ENCODE results near the gene CES4A. TPM values are rescaled to one million over a fixed set of nuclear protein-coding genes. Genes with fewer than 3 reads are reported as not detected.
"Not testable (repeated sequence)": the region's sequence is repeated elsewhere in the genome, so short reads cannot be mapped to it uniquely, and the experiment has no call there.

Gene CES4A
- total RNA-seq, 1 donor from 2014 or later: 0.11 TPM

DNA sequence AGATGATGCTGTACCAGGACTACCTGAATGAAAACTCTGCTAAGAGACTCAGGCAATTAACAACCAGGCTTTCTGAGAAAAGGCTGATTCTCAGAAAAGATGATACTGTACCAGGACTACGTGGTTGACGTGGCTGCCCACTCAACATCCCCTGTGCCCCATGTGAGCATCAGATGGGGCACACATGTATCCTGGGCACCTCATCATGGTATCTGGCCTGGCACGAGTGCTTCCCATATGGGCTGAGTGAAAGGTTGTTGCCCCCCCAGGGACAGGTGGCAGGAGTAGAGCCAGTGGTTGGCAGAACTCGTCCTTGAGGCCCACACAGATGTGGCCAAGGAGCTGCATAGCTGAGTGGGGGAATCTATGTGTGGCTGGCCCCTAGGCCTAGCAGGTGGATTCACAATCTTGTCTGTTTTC, 3.5 kb upstream of the CES4A start:
- intact Hi-C loops (cut with DNase I): no loop called here
- no peaks in the 10 kb centered on the region for H3K9me3 ChIP-seq
- H3K36me3 ChIP-seq: no peaks in the 10 kb centered on the region
- DNase-seq (ENCODE audit: low spot score in 2 of 2): no peak
- no peak overlapping the region for H3K27ac ChIP-seq
- no peaks in the 10 kb centered on the region for H3K27me3 ChIP-seq
- no peak overlapping the region for H3K4me3 ChIP-seq
- no peak for TF ChIP-seq CTCF (IDR thresholded peaks at IDR 0.05)
- H3K4me1 ChIP-seq: no peaks in the 10 kb centered on the region

DNA sequence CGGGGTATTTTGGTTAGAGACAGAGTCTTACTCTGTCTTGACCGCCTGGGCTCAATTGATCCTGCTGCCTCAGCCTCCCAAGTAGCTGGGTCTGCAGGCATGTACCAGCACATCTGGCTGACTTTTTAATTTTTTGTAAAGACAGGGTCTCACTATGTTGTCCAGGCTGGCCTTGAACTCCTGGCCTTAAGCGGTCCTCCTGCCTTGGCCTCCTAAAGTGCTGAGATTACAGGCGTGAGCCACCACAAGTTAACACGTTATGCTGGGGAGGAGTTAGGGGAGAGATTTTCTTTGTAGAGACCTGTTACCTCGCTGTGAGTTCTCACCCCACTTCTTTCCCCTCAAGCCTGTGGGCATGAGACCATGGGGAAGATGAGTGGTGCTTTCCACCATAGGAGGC, 1.8 kb upstream of the CES4A start:
- no peak for TF ChIP-seq CTCF (IDR thresholded peaks at IDR 0.05)
- Histone ChIP-seq H3K4me3 (no peak overlapping the region), H3K9me3 (no peaks in the 10 kb centered on the region), H3K27ac (no peak overlapping the region), H3K27me3 (no peaks in the 10 kb centered on the region), H3K36me3 (no peaks in the 10 kb centered on the region), H3K4me1 (no peaks in the 10 kb centered on the region)
- no peak for DNase-seq (ENCODE audit: low spot score in 2 of 2)
- intact Hi-C loops (cut with DNase I): no loop called here

DNA sequence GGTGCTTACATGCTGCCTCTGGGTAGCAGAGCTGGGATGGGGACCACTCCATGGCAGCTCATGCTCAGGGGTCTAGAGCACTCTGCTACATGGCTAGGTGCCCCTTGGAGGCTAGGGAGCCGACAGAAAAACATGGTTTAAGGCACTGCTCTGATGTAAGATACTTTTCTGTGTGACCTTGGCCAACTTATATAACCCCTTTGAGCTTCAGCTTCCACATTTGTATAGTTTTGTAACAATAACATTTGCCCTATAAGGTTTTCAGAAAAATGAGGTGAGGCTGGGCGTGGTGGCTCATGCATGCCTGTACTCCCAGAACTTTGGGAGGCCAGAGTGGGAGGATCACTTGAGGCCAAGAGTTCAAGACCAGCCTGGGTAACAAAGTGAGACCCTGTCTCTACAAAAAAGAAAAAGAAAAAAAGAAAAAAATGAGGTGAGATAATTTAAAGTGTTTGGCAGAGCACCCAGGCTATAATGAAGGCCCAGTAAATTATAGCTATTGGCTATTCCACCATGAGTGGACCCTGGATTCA, 3.2 kb downstream of the CES4A start:
- no peak overlapping the region for H3K4me3 ChIP-seq
- TF ChIP-seq CTCF (IDR thresholded peaks at IDR 0.05): no peak
- DNase-seq (ENCODE audit: low spot score in 2 of 2): no peak
- H3K4me1 ChIP-seq: peaks cover 1 to 5% of the 10 kb centered on the region in 2 donors
- no peak overlapping the region for H3K27ac ChIP-seq
- H3K9me3 ChIP-seq: no peaks in the 10 kb centered on the region
- no peaks in the 10 kb centered on the region for H3K36me3 ChIP-seq
- H3K27me3 ChIP-seq: no peaks in the 10 kb centered on the region
- intact Hi-C loops (cut with DNase I): no loop called here

- DNase-seq (ENCODE audit: low spot score in 2 of 2); H3K36me3 ChIP-seq; H3K4me3 ChIP-seq; H3K27me3 ChIP-seq; H3K9me3 ChIP-seq; intact Hi-C loops (cut with DNase I); H3K27ac ChIP-seq: not testable (repeated sequence)
- peaks cover 4 to 16% of the 10 kb centered on the region in 2 donors for H3K4me1 ChIP-seq
Observed at GRCh38 chr16:66993558-66993957, 5.2 kb downstream of the CES4A start.

GRCh38 chr16:66996324-66996982, 8.1 kb downstream of the CES4A start:
- Histone ChIP-seq H3K9me3 (no peaks in the 10 kb centered on the region), H3K27ac (peak overlapping the region; percentile 79 to 87), H3K4me3 (no peak overlapping the region), H3K27me3 (no peaks in the 10 kb centered on the region), H3K36me3 (no peaks in the 10 kb centered on the region), H3K4me1 (peaks cover 4 to 26% of the 10 kb centered on the region in 2 donors)
- DNase-seq (ENCODE audit: low spot score in 2 of 2): peak; percentile 43 to 94
- no peak for TF ChIP-seq CTCF (IDR thresholded peaks at IDR 0.05)
- intact Hi-C loops (cut with DNase I): loop anchor here (1.0 to 5.0 kb wide), 3 partner anchors 18 to 161 kb away; partner anchors contain the start of genes CBFB, FBXL8 and TRADD

- intact Hi-C loops (cut with DNase I): loop anchor here (1.0 to 5.0 kb wide), 3 partner anchors 17 to 160 kb away; partner anchors contain the start of genes CBFB, FBXL8 and TRADD
- peak overlapping the region; percentile 79 to 87 for H3K27ac ChIP-seq
- no peak for TF ChIP-seq CTCF (IDR thresholded peaks at IDR 0.05)
- no peak for DNase-seq (ENCODE audit: low spot score in 2 of 2)
- no peaks in the 10 kb centered on the region for H3K9me3 ChIP-seq
- H3K4me3 ChIP-seq: no peak overlapping the region
- no peaks in the 10 kb centered on the region for H3K27me3 ChIP-seq
- H3K4me1 ChIP-seq: peaks cover 4 to 28% of the 10 kb centered on the region in 2 donors
- H3K36me3 ChIP-seq: no peaks in the 10 kb centered on the region
Observed at GRCh38 chr16:66996983-66997358, 8.6 kb downstream of the CES4A start.

Data from ascending aorta (tissue), 2 donors.